Kidney (tissue), 14 donors: ENCODE results near the gene RGL1. TPM values are rescaled to one million over a fixed set of nuclear protein-coding genes. Genes with fewer than 3 reads are reported as not detected.

ENCODE experiments used
- DNase-seq, 5 donors: peaks; one replicate each; pipeline ENCODE4 v3.0.0-alpha.2; 2013 to 2020
- FAIRE-seq: peaks from 2 replicates; lab custom pipeline; 2012; peaks lifted over from hg19 to GRCh38; lab: Jason Lieb, UNC
- H3K27ac ChIP-seq, 2 donors: one replicate each; pipeline ENCODE4 v1.7.0; 2013; ENCODE audit warnings: low read depth in 2 of 2, low read length in 2 of 2, inconsistent platforms in 1 of 2
- H3K27me3 ChIP-seq: one replicate; pipeline ENCODE4 v1.7.1; 2013; ENCODE audit warnings: low read length, inconsistent platforms; ENCODE audit not compliant: control insufficient read depth, insufficient read depth
- H3K36me3 ChIP-seq, 3 donors: one replicate each; pipeline versions ENCODE4 v1.7.0 to v1.7.1; 2013; ENCODE audit warnings: low read length in 3 of 3, control low read depth in 1 of 3, inconsistent platforms in 1 of 3; ENCODE audit not compliant: insufficient read depth in 3 of 3, control insufficient read depth in 2 of 3
- H3K4me1 ChIP-seq, 3 donors: one replicate each; pipeline versions ENCODE4 v1.7.0 to v1.7.1; 2013; ENCODE audit warnings: low read length in 3 of 3, inconsistent platforms in 1 of 3, low read depth in 1 of 3; ENCODE audit not compliant: control insufficient read depth in 2 of 3, insufficient read depth in 2 of 3
- H3K4me3 ChIP-seq, 3 donors: one replicate each; pipeline versions ENCODE4 v1.7.0 to v1.8.1; 2013; ENCODE audit warnings: low read length in 3 of 3, control low read depth in 1 of 3, inconsistent platforms in 1 of 3
- H3K9ac ChIP-seq, 3 donors: one replicate each; pipeline versions ENCODE4 v1.7.0 to v1.7.1; 2013; ENCODE audit warnings: low read length in 3 of 3, control low read depth in 1 of 3, inconsistent platforms in 1 of 3
- H3K9me3 ChIP-seq, 3 donors: one replicate each; pipeline versions ENCODE4 v1.7.0 to v1.7.1; 2013; ENCODE audit warnings: low read length in 3 of 3, control low read depth in 1 of 3, inconsistent platforms in 1 of 3; ENCODE audit not compliant: control insufficient read depth in 2 of 3, insufficient read depth in 1 of 3
- CTCF ChIP-seq: IDR thresholded peaks from 3 replicates; pipeline ENCODE4 v1.5.1; 2012; ENCODE audit warnings: mild to moderate bottlenecking, moderate library complexity, borderline replicate concordance; ENCODE audit not compliant: insufficient read depth; ENCODE audit errors: extremely low read depth
- intact Hi-C: fragments of 100-400 bp; cut with DNase I; formaldehyde crosslinking; loops from one replicate; pipeline ENCODE4 v1.11.1; 2022
- polyA plus RNA-seq: library from polyadenylated mRNA; stranded (reverse); fragments of 350-450 nt; fragmentation: Illumina TruSeq; extraction: RNeasy Lipid Tissue Mini Kit (QIAGEN cat#74804); gene quantifications from one replicate; pipeline ENCODE4 v1.2.3, GENCODE V29; 2014; ENCODE audit warnings: low read depth, low replicate concordance; ENCODE audit not compliant: insufficient read depth
- total RNA-seq: library from RNA; stranded (reverse); fragmentation: NEBNext Ultra II Directional; extraction: Animal tissue kit (Norgen Biotek cat#: 25700); gene quantifications from one replicate; pipeline ENCODE4 v1.2.1, GENCODE V29; 2021
- donor health status: control.
- donor health status: control.
- donor health status: control.
- donor health status: control.
- donor health status: control.
- donor health status: DM: yes; HTN: yes; CAD: no.
- donor health status: Normal renal cell carcinoma (clear cell type).

RGL1 gene
- total and polyA plus RNA-seq, 2 donors from 2014 or later = 17.3 to 30.7 TPM

- H3K9ac ChIP-seq = no peak overlapping the region
- no peak overlapping the region for H3K4me3 ChIP-seq
- no peaks in the 10 kb centered on the region for H3K27me3 ChIP-seq
- H3K9me3 ChIP-seq = no peaks in the 10 kb centered on the region
- H3K4me1 ChIP-seq = no peaks in the 10 kb centered on the region
- no peaks in the 10 kb centered on the region for H3K36me3 ChIP-seq
- FAIRE-seq (no peak), DNase-seq (no peak)
- H3K27ac ChIP-seq = no peak overlapping the region
- intact Hi-C loops = no loop called here
- TF ChIP-seq CTCF = no peak
Observed at GRCh38 chr1:183941001-183941400, 136.1 kb downstream of the RGL1 start.

- DNase-seq (peak in 3 of 5 donors; percentile 46 to 87 (median 58)), FAIRE-seq (no peak)
- no peaks in the 10 kb centered on the region for H3K36me3 ChIP-seq
- no peaks in the 10 kb centered on the region for H3K27me3 ChIP-seq
- no peaks in the 10 kb centered on the region for H3K4me1 ChIP-seq
- intact Hi-C loops = no loop called here
- no peak overlapping the region for H3K27ac ChIP-seq
- no peak overlapping the region for H3K4me3 ChIP-seq
- TF ChIP-seq CTCF = no peak
- no peak overlapping the region for H3K9ac ChIP-seq
- H3K9me3 ChIP-seq = no peaks in the 10 kb centered on the region
Observed at GRCh38 chr1:183942933-183943693, 138.2 kb downstream of the RGL1 start.

GRCh38 chr1:183945428-183946319, 140.8 kb downstream of the RGL1 start:
- Histone ChIP-seq H3K36me3 (no peaks in the 10 kb centered on the region), H3K27me3 (no peaks in the 10 kb centered on the region), H3K4me3 (no peak overlapping the region), H3K9ac (no peak overlapping the region), H3K27ac (no peak overlapping the region), H3K9me3 (no peaks in the 10 kb centered on the region), H3K4me1 (no peaks in the 10 kb centered on the region)
- FAIRE-seq (no peak), DNase-seq (peak in 2 of 5 donors; percentile 37 to 46)
- intact Hi-C loops = no loop called here
- no peak for TF ChIP-seq CTCF
